ENCODE measurements around the gene ZNF74.

The ZNF74 gene

DNA sequence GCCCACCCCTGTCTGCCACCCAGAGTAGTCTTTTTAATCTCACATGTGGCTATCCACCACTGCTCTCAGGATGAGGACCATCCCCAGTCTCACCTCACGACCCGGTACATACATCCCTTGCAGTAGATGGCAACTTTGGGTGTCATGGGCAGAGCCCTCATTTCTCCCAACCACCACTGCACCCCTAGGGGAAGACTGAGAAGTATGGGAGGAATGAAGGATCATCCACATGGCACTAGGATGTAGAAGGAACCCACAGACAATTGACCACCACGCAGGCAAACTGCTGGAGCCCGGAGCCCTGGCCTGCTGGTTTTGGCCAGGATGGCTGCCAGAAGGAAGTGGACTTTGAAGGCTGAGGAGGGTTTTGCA lies 45.6 kb downstream of the ZNF74 start:
- H3K27ac ChIP-seq: no peak overlapping the region

GRCh38 chr22:20439928-20440575 lies 46.1 kb downstream of the ZNF74 start:
- TF ChIP-seq ZFX (IDR thresholded peaks at IDR 0.05) (no peak), CTCF (conservative IDR thresholded peaks at IDR 0.05) (no peak)
- H3K27ac ChIP-seq: no peak overlapping the region

More for the DNA sequence above, 45.6 kb downstream of the ZNF74 start:
- TF ChIP-seq ZFX (IDR thresholded peaks at IDR 0.05) (no peak), CTCF (conservative IDR thresholded peaks at IDR 0.05) (no peak)

DNA sequence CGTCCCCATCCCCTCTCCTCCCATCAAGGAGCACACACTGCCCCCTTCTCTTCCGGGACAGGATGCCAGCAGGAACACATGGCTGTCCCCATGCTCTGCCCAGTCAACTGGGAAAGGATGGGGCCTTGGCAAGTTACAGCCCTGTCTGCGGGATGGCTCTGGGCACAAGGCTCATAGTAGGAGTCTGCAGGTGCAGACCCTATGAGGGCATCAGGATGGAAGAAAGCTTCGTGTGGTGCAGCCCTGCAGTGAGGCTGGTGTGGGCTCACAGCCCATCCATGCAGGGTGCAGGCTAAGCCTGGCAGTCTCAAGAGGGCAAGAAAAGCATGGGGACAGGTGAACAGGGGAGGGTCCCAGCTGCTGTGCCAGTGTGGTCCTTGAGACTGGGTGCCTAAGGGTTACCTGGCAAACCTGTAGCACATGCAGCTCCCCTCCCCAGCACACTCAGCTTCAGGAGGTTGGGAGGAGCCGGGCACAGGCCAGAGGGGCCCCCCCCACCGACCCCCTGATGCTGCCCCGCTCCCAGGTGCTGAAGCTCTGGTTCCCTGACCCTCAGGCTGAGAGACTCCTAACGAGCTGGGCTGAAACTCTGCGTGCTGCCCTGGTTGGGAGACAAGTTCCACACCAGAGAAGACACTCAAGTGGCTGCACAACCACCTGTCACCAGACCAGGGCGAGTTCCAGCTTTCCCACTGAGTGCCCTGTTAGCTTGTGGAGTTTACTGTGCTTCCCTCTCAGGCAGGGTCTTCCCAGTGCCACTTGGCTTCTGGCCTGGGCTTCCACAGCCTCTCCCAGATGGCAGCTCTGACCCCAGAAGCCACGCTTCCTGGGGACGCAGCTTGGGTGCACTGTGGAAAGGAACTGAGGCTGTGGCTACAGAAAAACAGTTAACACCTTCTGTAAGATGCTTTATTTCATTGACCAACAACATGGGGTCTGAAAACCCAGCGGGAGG lies 47.0 kb downstream of the ZNF74 start:
- TF ChIP-seq CTCF (conservative IDR thresholded peaks at IDR 0.05): no peak
- TF ChIP-seq ZFX (IDR thresholded peaks at IDR 0.05): no peak
- H3K27ac ChIP-seq: no peak overlapping the region

- TF ChIP-seq CTCF (conservative IDR thresholded peaks at IDR 0.05) (no peak), ZFX (IDR thresholded peaks at IDR 0.05) (no peak)
- no peak overlapping the region for H3K27ac ChIP-seq
Observed at GRCh38 chr22:20441631-20442484, 47.9 kb downstream of the ZNF74 start.

DNA sequence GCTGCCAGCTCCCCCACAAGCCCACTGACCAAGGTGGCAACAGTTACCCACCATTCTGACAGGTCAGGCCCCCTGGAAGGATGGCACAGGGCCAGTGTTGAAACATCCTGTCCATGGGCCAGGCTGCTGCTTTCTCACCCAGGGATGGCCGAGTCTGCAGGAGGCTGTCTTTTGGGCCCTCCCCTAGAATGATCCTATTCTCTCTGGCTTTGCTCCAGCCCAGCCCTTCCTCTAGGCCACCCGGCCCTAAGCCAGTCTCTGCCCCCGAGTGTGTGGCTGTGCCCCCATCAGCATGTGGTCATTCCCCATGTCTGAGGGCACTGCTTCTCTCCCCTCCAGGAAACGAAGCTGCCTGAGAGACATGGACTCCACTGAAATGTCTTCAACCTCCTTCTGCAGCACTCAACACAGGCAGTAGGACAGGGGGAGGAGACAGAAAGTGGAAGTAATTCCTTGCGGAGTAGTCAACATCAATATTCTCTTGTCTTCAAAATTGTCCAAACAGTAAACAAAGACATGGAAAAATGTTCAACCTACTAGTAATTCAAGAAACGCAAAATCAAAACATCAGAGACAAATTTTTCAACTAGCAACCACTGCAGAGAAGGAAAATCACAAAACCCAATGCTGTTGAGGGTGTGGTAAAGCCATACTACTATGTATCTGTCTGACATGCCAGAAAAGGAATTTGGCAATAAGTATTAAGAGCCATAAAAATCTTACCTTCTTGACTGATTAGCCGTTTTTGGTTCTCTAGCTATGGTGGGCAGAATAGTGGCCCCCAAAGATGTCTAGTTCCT lies 48.7 kb downstream of the ZNF74 start:
- no peak overlapping the region for H3K27ac ChIP-seq
- TF ChIP-seq ZFX (IDR thresholded peaks at IDR 0.05): no peak
- TF ChIP-seq CTCF (conservative IDR thresholded peaks at IDR 0.05): no peak

DNA sequence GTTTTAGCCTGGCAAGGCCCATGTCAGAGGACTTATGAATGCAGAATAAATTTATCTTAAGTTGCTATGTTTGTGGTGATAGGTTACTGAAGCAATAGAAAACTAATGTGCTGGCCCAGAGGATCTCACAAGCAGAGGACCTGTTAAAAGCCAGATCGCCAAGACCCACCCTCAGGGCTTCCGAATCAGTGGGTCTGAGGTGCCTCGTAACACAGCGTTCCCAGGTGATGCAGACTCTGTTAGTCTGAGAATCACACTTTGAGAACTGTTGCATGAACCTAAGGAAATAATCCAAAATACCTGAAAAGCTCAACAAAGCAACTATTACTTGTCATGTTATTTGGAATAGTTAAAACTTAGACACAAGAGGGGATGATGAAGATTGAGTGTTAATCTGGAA lies 50.4 kb downstream of the ZNF74 start:
- TF ChIP-seq CTCF (conservative IDR thresholded peaks at IDR 0.05) (no peak), ZFX (IDR thresholded peaks at IDR 0.05) (no peak)
- no peak overlapping the region for H3K27ac ChIP-seq
